Measurements from ENCODE around the gene CAMK2D.

DNA sequence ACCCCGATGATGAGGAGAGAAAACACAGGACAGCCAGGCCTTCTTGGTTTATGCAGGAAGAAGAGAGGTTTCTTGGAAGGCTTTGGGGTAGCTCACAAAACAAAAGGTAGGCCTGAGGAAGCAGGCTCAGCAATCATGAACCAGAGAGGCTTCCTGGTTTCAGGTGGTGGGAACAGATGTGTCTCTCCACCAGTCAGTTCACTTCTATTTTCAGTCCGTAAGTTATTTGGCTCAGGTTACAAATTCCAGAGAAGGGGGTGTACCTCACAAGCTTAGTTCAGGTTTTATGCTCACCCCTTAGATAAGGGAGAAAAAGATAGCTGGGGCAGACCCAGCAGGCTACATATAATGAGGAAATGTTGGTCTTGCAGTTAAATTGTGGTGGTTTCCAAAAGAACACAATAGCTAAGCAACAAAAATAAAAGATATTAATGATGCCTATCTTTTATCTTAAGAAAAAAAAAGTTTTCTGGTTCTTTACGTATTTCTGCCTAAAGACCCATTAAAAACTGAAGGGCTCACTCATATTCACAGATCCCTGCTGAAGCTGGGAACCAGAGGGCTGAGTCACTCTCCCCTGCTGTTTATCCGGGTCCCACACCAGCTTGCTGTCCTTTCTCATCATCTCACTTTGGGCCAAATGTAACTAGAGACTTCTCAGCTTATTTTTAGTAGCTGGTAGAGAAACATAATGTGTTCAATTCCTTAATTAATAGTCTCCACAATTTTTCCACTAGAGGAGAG, 177.0 kb downstream of the CAMK2D start:
- TF ChIP-seq, protein P1, sequence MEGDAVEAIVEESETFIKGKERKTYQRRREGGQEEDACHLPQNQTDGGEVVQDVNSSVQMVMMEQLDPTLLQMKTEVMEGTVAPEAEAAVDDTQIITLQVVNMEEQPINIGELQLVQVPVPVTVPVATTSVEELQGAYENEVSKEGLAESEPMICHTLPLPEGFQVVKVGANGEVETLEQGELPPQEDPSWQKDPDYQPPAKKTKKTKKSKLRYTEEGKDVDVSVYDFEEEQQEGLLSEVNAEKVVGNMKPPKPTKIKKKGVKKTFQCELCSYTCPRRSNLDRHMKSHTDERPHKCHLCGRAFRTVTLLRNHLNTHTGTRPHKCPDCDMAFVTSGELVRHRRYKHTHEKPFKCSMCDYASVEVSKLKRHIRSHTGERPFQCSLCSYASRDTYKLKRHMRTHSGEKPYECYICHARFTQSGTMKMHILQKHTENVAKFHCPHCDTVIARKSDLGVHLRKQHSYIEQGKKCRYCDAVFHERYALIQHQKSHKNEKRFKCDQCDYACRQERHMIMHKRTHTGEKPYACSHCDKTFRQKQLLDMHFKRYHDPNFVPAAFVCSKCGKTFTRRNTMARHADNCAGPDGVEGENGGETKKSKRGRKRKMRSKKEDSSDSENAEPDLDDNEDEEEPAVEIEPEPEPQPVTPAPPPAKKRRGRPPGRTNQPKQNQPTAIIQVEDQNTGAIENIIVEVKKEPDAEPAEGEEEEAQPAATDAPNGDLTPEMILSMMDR (IDR thresholded peaks at IDR 0.05; ENCODE audit: low read length): no peak
- TF ChIP-seq EZH2 (optimal IDR thresholded peaks at IDR 0.05; ENCODE audit: low read depth, low read length): no peak
